Common myeloid progenitor, CD34-positive (primary cell): ENCODE results near the gene FBN1.

Source experiments
- CTCF ChIA-PET: fragments of 350-600 bp; sonication (Branson Sonifier 250); formaldehyde crosslinking; loops from one replicate; lab custom pipeline; 2021; ENCODE audit warnings: antibody characterized with exemption; lab: Charles Lee
- POLR2A ChIA-PET: fragments of 350-600 bp; sonication (Branson Sonifier 250); formaldehyde crosslinking; loops from one replicate; lab custom pipeline; 2021; ENCODE audit warnings: antibody characterized with exemption; lab: Charles Lee
- DNase-seq, 3 donors: peaks; one replicate each; pipeline versions ENCODE4 v3.0.0 to v3.0.0-alpha.2; 2013
- H3K27ac ChIP-seq, 2 experiments: 1 replicate in 1 of 2; 2 replicates in 1 of 2; pipeline ENCODE4 v1.7.0; 2013; ENCODE audit warnings: inconsistent platforms in 2 of 2, low read length in 2 of 2, mild to moderate bottlenecking in 2 of 2, low read depth in 1 of 2, moderate library complexity in 1 of 2; ENCODE audit not compliant: severe bottlenecking in 2 of 2, insufficient read depth in 1 of 2, poor library complexity in 1 of 2
- H3K27me3 ChIP-seq, 5 experiments: replicated peaks in 2 of 5; 1 replicate in 3 of 5; 2 replicates in 2 of 5; pipeline versions ENCODE4 v1.6.1 to v1.7.0; 2013; ENCODE audit warnings: low read length in 4 of 5, mild to moderate bottlenecking in 2 of 5, moderate library complexity in 2 of 5, inconsistent platforms in 1 of 5; ENCODE audit not compliant: insufficient read depth in 5 of 5, control insufficient read depth in 4 of 5
- H3K36me3 ChIP-seq, 4 experiments: 1 replicate in 2 of 4; 2 replicates in 2 of 4; pipeline versions ENCODE4 v1.6.1 to v1.7.0; 2013; ENCODE audit warnings: low read length in 3 of 4, control low read depth in 1 of 4, mild to moderate bottlenecking in 1 of 4; ENCODE audit not compliant: control insufficient read depth in 4 of 4, insufficient read depth in 4 of 4
- H3K4me1 ChIP-seq, 4 experiments: 1 replicate in 3 of 4; 2 replicates in 1 of 4; pipeline versions ENCODE4 v1.6.1 to v1.7.1; 2013; ENCODE audit warnings: low read length in 3 of 4, mild to moderate bottlenecking in 3 of 4, control low read depth in 1 of 4, inconsistent platforms in 1 of 4, moderate library complexity in 1 of 4; ENCODE audit not compliant: control insufficient read depth in 4 of 4, insufficient read depth in 4 of 4; ENCODE audit errors: control extremely low read depth in 1 of 4
- H3K4me3 ChIP-seq, 7 experiments: 1 replicate in 4 of 7; 2 replicates in 3 of 7; pipeline versions ENCODE4 v1.5.1 to v1.7.0; 2013; ENCODE audit warnings: mild to moderate bottlenecking in 7 of 7, low read length in 6 of 7, moderate library complexity in 6 of 7, inconsistent platforms in 2 of 7, low read depth in 2 of 7, control low read depth in 1 of 7; ENCODE audit not compliant: insufficient read depth in 4 of 7, control insufficient read depth in 1 of 7; ENCODE audit errors: extremely low read depth in 1 of 7
- H3K9me3 ChIP-seq, 5 experiments: 1 replicate in 4 of 5; 2 replicates in 1 of 5; pipeline versions ENCODE4 v1.6.1 to v1.7.1; 2013; ENCODE audit warnings: low read length in 4 of 5, mild to moderate bottlenecking in 2 of 5, inconsistent platforms in 1 of 5, low read depth in 1 of 5, moderate library complexity in 1 of 5; ENCODE audit not compliant: control insufficient read depth in 4 of 5, insufficient read depth in 2 of 5; ENCODE audit errors: control extremely low read depth in 1 of 5
- WGBS: methylation state at CpG from one replicate; pipeline ENCODE4 v1.1.5; 2013; ENCODE audit not compliant: insufficient coverage; 5-methylcytosine and 5-hydroxymethylcytosine counted together

FBN1 gene

GRCh38 chr15:48680841-48681240, 35.3 kb upstream of the FBN1 start:
- no CpG with 5 or more reads among the region's 1 CpG for WGBS
- Histone ChIP-seq H3K4me1 (no peaks in the 10 kb centered on the region), H3K36me3 (no peaks in the 10 kb centered on the region), H3K4me3 (no peak overlapping the region), H3K9me3 (peaks cover 0 to 4% (median 0%) of the 10 kb centered on the region in 5 experiments), H3K27ac (no peak overlapping the region), H3K27me3 (no peaks in the 10 kb centered on the region)
- CTCF ChIA-PET, result no interaction called here
- DNase-seq, result no peak
- POLR2A ChIA-PET, result no interaction called here

- H3K27me3 ChIP-seq, result no peaks in the 10 kb centered on the region
- H3K36me3 ChIP-seq, result no peaks in the 10 kb centered on the region
- ChIA-PET CTCF (no interaction called here), POLR2A (no interaction called here)
- DNase-seq, result no peak
- H3K4me1 ChIP-seq, result no peaks in the 10 kb centered on the region
- H3K4me3 ChIP-seq, result no peak overlapping the region
- WGBS, result no CpG with 5 or more reads among the region's 2 CpGs
- no peak overlapping the region for H3K27ac ChIP-seq
- no peaks in the 10 kb centered on the region for H3K9me3 ChIP-seq
Measured at GRCh38 chr15:48679952-48680351, 34.4 kb upstream of the FBN1 start.

GRCh38 chr15:48678851-48679250, 33.3 kb upstream of the FBN1 start:
- Histone ChIP-seq H3K36me3 (no peaks in the 10 kb centered on the region), H3K27me3 (no peaks in the 10 kb centered on the region), H3K9me3 (no peaks in the 10 kb centered on the region), H3K4me1 (no peaks in the 10 kb centered on the region), H3K27ac (no peak overlapping the region), H3K4me3 (no peak overlapping the region)
- ChIA-PET CTCF (no interaction called here), POLR2A (no interaction called here)
- no peak for DNase-seq
- WGBS, result 91% methylated on average over 7 of the region's 7 CpGs

- CTCF ChIA-PET, result no interaction called here
- no peaks in the 10 kb centered on the region for H3K36me3 ChIP-seq
- no peaks in the 10 kb centered on the region for H3K4me1 ChIP-seq
Measured at GRCh38 chr15:48677821-48678220, 32.3 kb upstream of the FBN1 start.

GRCh38 chr15:48675436-48675835, 29.9 kb upstream of the FBN1 start:
- Histone ChIP-seq H3K27me3 (no peaks in the 10 kb centered on the region), H3K36me3 (no peaks in the 10 kb centered on the region), H3K4me1 (no peaks in the 10 kb centered on the region), H3K4me3 (no peak overlapping the region), H3K27ac (no peak overlapping the region), H3K9me3 (no peaks in the 10 kb centered on the region)
- 100% methylated on average over 3 of the region's 4 CpGs for WGBS
- no peak for DNase-seq
- POLR2A ChIA-PET, result no interaction called here
- CTCF ChIA-PET, result no interaction called here

More at GRCh38 chr15:48677821-48678220, 32.3 kb upstream of the FBN1 start:
- Histone ChIP-seq H3K27me3 (no peaks in the 10 kb centered on the region), H3K27ac (no peak overlapping the region), H3K4me3 (no peak overlapping the region), H3K9me3 (no peaks in the 10 kb centered on the region)
- DNase-seq, result no peak
- POLR2A ChIA-PET, result no interaction called here
- WGBS, result 89% methylated on average over 2 of the region's 2 CpGs

GRCh38 chr15:48674876-48675275, 29.4 kb upstream of the FBN1 start:
- Histone ChIP-seq H3K27me3 (no peaks in the 10 kb centered on the region), H3K36me3 (no peaks in the 10 kb centered on the region), H3K4me1 (no peaks in the 10 kb centered on the region), H3K9me3 (no peaks in the 10 kb centered on the region), H3K27ac (no peak overlapping the region), H3K4me3 (no peak overlapping the region)
- WGBS, result 67% methylated on average over 3 of the region's 3 CpGs
- ChIA-PET CTCF (no interaction called here), POLR2A (no interaction called here)
- DNase-seq, result no peak

GRCh38 chr15:48672206-48672605, 26.7 kb upstream of the FBN1 start:
- ChIA-PET POLR2A (no interaction called here), CTCF (no interaction called here)
- H3K4me1 ChIP-seq, result no peaks in the 10 kb centered on the region
- H3K4me3 ChIP-seq, result no peak overlapping the region
- no peaks in the 10 kb centered on the region for H3K36me3 ChIP-seq
- no peak for DNase-seq
- 93% methylated on average over 5 of the region's 6 CpGs for WGBS
- no peaks in the 10 kb centered on the region for H3K27me3 ChIP-seq
- no peaks in the 10 kb centered on the region for H3K9me3 ChIP-seq
- H3K27ac ChIP-seq, result no peak overlapping the region
